Measurements from ENCODE around the gene MYO9B.
"Not testable (repeated sequence)": the region's sequence is repeated elsewhere in the genome, so short reads cannot be mapped to it uniquely, and the experiment has no call there.

MYO9B gene

GRCh38 chr19:17091758-17092333 is 16.3 kb downstream of the MYO9B start:
- DNase-seq, result no peak

- DNase-seq, result no peak
Observed at GRCh38 chr19:17092696-17093095, 17.1 kb downstream of the MYO9B start.

- DNase-seq, result not testable (repeated sequence)
Observed at GRCh38 chr19:17094694-17095093, 19.1 kb downstream of the MYO9B start.

GRCh38 chr19:17095141-17095919 is 19.8 kb downstream of the MYO9B start:
- no peak for DNase-seq

GRCh38 chr19:17097593-17098126 is 22.1 kb downstream of the MYO9B start:
- no peak for DNase-seq

GRCh38 chr19:17098326-17098725 is 22.7 kb downstream of the MYO9B start:
- DNase-seq, result no peak

GRCh38 chr19:17101686-17102628 is 26.4 kb downstream of the MYO9B start:
- no peak for DNase-seq

- DNase-seq, result no peak
Observed at GRCh38 chr19:17103177-17103576, 27.6 kb downstream of the MYO9B start.

GRCh38 chr19:17104679-17105078 is 29.1 kb downstream of the MYO9B start:
- no peak for DNase-seq

GRCh38 chr19:17105556-17105955 is 30.0 kb downstream of the MYO9B start:
- DNase-seq, result no peak

GRCh38 chr19:17106964-17107363 is 31.4 kb downstream of the MYO9B start:
- not testable (repeated sequence) for DNase-seq

GRCh38 chr19:17107546-17108452 is 32.2 kb downstream of the MYO9B start:
- DNase-seq, result peak; percentile 25

- no peak for DNase-seq
Observed at GRCh38 chr19:17108453-17108784, 32.8 kb downstream of the MYO9B start.

GRCh38 chr19:17109300-17109699 is 33.7 kb downstream of the MYO9B start:
- DNase-seq, result no peak

- DNase-seq, result no peak
Observed at GRCh38 chr19:17109962-17110598, 34.5 kb downstream of the MYO9B start.

GRCh38 chr19:17110599-17110966 is 35.0 kb downstream of the MYO9B start:
- DNase-seq, result no peak

GRCh38 chr19:17111766-17112165 is 36.2 kb downstream of the MYO9B start:
- no peak for DNase-seq

- DNase-seq, result no peak
Observed at GRCh38 chr19:17112271-17112670, 36.7 kb downstream of the MYO9B start.

- DNase-seq, result no peak
Observed at GRCh38 chr19:17112700-17113099, 37.1 kb downstream of the MYO9B start.

GRCh38 chr19:17113127-17113785 is 37.7 kb downstream of the MYO9B start:
- no peak for DNase-seq

- DNase-seq, result no peak
Observed at GRCh38 chr19:17114414-17114831, 38.8 kb downstream of the MYO9B start.

All from NCI-H2029 (cell line).